ENCODE results near the gene STK4. TPM values are rescaled to one million over a fixed set of nuclear protein-coding genes. Genes with fewer than 3 reads are reported as not detected.

STK4 gene
- total RNA-seq, 2 donors from 2014 or later, result 17.8 to 23.6 TPM

DNA sequence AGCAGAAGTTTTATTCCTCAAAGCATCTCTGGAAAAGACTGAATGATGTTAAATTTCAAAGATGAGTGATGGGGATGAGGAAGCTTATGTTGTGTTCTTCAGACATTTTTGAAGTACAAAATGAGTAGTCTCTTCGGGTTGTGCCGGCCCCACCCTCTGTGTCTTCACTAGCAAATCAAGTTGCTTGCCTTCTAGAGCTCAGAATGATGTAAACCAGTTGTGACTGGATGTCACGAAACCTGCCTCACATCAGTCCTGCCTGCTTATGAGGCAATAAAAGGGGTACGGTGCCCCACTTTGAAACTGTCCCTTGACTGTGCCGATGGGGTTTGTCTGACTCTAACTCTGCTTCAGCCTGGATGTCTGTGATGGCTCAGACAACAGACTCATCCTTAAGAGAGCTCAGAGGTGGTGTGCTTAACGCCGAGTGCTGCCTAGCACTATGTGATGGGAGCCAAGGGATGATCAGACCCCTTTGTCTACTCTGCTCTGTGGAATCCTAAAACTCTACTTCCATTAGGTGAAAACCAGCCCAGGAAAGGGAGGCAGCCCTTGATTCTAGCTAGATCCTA, 25.1 kb upstream of the STK4 start:
- no peak for DNase-seq
- Histone ChIP-seq H3K27ac (no peak overlapping the region), H3K36me3 (replicated peaks in 1 of 2; ENCODE audit: insufficient read depth in 1 of 2, low read depth in 2 of 2) (peaks cover 0 to 16% of the 10 kb centered on the region in 2 donors), H3K9me3 (no peaks in the 10 kb centered on the region), H3K4me1 (no peaks in the 10 kb centered on the region), H3K27me3 (no peaks in the 10 kb centered on the region), H3K4me3 (no peak overlapping the region)
- 83 to 88% methylated on average over 6 to 7 of the region's 7 CpGs for WGBS, 2 donors
- intact Hi-C loops (cut with DNase I), result no loop called here
- ATAC-seq, result no peak
- TF ChIP-seq, protein P1, sequence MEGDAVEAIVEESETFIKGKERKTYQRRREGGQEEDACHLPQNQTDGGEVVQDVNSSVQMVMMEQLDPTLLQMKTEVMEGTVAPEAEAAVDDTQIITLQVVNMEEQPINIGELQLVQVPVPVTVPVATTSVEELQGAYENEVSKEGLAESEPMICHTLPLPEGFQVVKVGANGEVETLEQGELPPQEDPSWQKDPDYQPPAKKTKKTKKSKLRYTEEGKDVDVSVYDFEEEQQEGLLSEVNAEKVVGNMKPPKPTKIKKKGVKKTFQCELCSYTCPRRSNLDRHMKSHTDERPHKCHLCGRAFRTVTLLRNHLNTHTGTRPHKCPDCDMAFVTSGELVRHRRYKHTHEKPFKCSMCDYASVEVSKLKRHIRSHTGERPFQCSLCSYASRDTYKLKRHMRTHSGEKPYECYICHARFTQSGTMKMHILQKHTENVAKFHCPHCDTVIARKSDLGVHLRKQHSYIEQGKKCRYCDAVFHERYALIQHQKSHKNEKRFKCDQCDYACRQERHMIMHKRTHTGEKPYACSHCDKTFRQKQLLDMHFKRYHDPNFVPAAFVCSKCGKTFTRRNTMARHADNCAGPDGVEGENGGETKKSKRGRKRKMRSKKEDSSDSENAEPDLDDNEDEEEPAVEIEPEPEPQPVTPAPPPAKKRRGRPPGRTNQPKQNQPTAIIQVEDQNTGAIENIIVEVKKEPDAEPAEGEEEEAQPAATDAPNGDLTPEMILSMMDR (IDR thresholded peaks at IDR 0.05), result no peak
- no peak for TF ChIP-seq POLR2A (IDR thresholded peaks at IDR 0.05)

DNA sequence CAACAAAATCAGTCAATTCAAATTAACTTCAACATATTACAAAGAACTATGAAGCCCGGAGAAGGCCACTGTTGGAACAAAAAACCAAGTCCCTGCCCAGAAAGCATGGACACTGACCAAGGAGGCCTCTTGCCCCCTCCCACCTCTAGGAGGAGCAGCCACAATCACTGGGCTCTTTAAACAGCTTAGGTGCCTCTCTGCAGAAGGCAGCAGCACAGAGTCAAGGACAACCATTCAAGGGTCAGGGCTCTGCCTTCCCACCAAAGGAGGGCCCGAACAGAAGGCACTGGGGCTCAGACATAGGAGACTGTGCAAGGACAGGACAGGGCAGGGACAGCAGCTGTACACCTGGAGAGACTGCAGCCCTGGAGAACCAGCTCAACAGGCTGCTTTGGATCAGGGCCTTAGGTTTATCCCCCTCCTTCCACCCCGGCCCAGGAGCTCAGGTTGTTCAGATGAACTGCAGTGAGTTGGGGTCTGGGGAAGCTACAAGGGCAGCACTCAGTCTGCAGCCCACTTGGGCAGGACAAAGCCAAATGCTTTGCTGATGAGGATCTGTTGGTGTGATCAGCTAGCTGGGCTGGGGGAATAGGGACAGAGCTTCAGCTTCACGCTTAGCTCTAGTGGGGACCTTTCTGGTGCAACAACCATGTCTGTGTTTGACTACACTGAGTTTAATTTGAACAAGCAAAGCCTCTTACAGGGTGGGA, 23.9 kb upstream of the STK4 start:
- Histone ChIP-seq H3K4me3 (no peak overlapping the region), H3K27me3 (no peaks in the 10 kb centered on the region), H3K36me3 (replicated peaks in 1 of 2; ENCODE audit: insufficient read depth in 1 of 2, low read depth in 2 of 2) (peaks cover 0 to 16% of the 10 kb centered on the region in 2 donors), H3K4me1 (peaks cover 4% of the 10 kb centered on the region), H3K9me3 (no peaks in the 10 kb centered on the region), H3K27ac (no peak overlapping the region)
- intact Hi-C loops (cut with DNase I), result no loop called here
- 78 to 92% methylated on average over 4 of the region's 4 CpGs for WGBS, 2 donors
- ATAC-seq (no peak), DNase-seq (no peak)
- TF ChIP-seq, protein P1 (IDR thresholded peaks at IDR 0.05), result no peak
- no peak for TF ChIP-seq POLR2A (IDR thresholded peaks at IDR 0.05)

DNA sequence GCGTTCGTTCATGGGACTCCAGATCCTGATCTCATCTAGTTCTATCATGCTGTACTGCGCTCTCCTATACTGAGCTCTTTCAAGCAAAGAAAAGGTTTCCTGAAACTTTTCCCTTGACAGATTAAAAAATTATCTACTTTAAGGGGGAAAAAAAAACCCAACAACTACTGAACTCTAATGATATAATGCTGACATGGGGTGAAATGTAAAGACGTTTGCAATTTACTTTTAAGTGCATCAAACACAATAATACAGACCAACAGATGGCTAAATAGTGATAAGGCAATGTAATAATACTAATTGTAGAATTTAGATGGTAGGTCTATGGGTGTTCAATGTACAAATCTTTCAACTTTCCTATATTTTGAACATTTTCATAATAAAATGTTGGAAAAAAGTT, 22.5 kb upstream of the STK4 start:
- Histone ChIP-seq H3K4me3 (no peak overlapping the region), H3K9me3 (no peaks in the 10 kb centered on the region), H3K36me3 (replicated peaks in 1 of 2; ENCODE audit: insufficient read depth in 1 of 2, low read depth in 2 of 2) (peaks cover 0 to 15% of the 10 kb centered on the region in 2 donors), H3K27me3 (no peaks in the 10 kb centered on the region), H3K4me1 (peaks cover 4% of the 10 kb centered on the region), H3K27ac (no peak overlapping the region)
- ATAC-seq, result no peak
- TF ChIP-seq, protein P1 (IDR thresholded peaks at IDR 0.05), result no peak
- no peak for TF ChIP-seq POLR2A (IDR thresholded peaks at IDR 0.05)
- intact Hi-C loops (cut with DNase I), result no loop called here
- DNase-seq, result no peak
- 79 to 81% methylated on average over 4 of the region's 4 CpGs for WGBS, 2 donors

DNA sequence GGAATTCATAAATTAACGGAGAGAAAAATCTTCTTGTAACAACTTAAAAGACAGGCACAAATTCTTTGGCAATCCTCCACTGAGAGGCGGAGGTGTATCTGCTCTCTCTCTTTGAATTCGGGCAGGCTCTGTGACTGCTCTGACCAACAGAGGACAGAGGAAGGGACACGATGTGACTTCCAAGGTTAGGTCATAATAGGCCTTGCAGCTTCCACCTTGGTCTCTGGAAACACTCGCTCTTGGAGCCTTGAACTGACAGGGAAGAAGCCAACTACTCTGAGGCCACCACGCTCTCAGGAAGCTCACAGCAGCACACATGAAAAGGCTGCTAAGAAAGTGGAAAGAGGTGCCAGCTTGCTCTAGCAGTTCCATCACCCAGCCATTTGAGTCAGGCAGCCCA, 21.1 kb upstream of the STK4 start:
- Histone ChIP-seq H3K4me3 (no peak overlapping the region), H3K27me3 (no peaks in the 10 kb centered on the region), H3K27ac (no peak overlapping the region), H3K4me1 (peaks cover 4% of the 10 kb centered on the region), H3K36me3 (replicated peaks in 1 of 2; ENCODE audit: insufficient read depth in 1 of 2, low read depth in 2 of 2) (peaks cover 0 to 21% of the 10 kb centered on the region in 2 donors), H3K9me3 (no peaks in the 10 kb centered on the region)
- no peak for TF ChIP-seq POLR2A (IDR thresholded peaks at IDR 0.05)
- TF ChIP-seq, protein P1 (IDR thresholded peaks at IDR 0.05), result no peak
- WGBS, 2 donors, result 79 to 83% methylated on average over 6 of the region's 6 CpGs
- ATAC-seq, result no peak
- intact Hi-C loops (cut with DNase I), result no loop called here
- no peak for DNase-seq
